ENCODE measurements around the gene RASIP1.

DNA sequence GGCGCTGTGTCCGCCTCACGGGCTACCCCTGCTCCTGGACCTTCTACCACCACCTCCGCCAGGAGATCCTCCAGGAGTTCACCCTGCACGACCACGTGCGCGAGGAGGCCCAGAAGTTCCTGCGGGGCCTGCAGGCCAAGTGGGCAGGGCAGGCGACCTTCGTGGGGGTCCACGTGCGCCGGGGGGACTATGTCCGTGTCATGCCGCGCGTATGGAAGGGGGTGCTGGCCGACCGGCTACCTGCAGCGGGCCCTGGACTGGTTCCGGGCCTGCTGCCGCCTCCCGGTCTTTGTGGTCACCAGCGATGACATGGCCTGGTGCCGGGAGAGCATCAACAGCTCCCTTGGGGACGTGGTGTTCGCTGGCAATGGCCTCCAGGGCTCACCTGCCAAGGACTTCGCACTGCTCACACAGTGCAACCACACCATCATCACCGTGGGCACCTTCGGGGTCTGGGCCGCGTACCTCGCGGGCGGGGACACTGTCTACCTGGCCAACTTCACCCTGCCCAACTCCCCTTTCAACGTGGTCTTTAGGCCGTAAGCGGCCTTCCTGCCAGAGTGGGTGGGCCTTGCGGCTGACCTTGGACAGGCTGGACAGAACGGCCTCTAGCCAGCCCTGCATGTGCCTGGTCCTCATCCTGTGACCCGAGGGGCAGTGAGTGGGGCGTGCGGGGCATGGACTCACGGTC is 59.8 kb downstream of the RASIP1 start:
- TF ChIP-seq, protein P1, sequence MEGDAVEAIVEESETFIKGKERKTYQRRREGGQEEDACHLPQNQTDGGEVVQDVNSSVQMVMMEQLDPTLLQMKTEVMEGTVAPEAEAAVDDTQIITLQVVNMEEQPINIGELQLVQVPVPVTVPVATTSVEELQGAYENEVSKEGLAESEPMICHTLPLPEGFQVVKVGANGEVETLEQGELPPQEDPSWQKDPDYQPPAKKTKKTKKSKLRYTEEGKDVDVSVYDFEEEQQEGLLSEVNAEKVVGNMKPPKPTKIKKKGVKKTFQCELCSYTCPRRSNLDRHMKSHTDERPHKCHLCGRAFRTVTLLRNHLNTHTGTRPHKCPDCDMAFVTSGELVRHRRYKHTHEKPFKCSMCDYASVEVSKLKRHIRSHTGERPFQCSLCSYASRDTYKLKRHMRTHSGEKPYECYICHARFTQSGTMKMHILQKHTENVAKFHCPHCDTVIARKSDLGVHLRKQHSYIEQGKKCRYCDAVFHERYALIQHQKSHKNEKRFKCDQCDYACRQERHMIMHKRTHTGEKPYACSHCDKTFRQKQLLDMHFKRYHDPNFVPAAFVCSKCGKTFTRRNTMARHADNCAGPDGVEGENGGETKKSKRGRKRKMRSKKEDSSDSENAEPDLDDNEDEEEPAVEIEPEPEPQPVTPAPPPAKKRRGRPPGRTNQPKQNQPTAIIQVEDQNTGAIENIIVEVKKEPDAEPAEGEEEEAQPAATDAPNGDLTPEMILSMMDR (IDR thresholded peaks at IDR 0.05; ENCODE audit: borderline replicate concordance, extremely low read depth, low read length, poor library complexity, severe bottlenecking): no peak
- no peak for TF ChIP-seq EZH2 (IDR thresholded peaks at IDR 0.05; ENCODE audit: borderline replicate concordance, low read depth, low read length, severe bottlenecking)
